Measurements from ENCODE around the gene CAMKV.

Gene CAMKV

DNA sequence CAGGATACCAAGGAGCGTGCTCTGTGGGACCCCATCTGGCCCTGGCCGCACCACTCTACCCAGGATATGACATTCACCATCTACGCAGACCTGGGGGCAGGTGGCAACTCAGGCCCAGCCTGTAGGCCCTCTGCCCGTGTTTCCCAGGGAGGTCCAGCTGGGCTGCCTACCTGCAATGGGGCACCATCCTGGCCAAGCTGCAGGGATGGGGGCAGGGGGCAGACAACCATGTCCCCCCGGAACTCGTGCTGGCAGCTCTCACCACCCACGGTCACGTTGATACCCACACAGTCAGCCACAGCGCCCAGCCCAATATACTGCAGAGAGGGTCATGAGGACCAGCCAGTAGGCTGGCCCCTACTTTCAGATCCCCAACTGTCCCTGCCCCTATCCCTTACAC lies 26.1 kb upstream of the CAMKV start:
- no peak for DNase-seq

DNA sequence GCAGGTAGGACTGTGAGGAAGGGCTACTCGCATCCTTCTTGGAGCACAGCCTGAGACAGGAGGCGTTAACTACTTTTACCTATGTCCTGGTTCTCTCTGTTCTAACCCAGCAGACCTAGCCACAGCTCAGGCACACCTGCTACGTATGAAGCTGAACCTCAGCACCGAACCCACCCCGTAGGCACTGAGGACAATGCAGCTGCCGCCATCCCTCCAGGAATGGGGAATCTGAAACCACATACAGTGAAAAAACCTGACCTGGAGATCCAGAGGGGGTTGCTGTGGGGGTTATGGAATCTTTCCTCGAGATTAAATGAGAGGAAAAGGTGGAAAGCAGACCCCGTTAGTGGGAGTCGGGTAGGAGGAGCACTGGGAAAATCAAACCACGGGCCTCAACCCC lies 19.6 kb upstream of the CAMKV start:
- no peak for DNase-seq

DNA sequence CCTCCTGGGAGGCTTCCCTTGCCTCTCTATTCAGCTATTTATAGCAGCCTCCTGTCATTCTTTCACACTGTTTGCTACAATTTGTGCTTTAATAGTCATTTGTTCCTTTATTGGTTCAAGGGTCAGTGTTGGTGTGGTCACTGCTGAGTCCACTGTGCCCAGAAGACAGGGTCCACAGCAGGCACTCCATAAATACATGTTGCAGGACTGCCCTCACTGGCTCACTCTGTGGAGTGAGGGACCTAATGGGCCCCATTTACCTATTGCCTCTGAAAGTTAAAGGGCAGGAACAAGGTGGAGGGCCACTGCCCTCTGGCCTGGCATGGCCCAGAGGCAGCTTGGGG lies 17.2 kb upstream of the CAMKV start:
- no peak for DNase-seq

DNA sequence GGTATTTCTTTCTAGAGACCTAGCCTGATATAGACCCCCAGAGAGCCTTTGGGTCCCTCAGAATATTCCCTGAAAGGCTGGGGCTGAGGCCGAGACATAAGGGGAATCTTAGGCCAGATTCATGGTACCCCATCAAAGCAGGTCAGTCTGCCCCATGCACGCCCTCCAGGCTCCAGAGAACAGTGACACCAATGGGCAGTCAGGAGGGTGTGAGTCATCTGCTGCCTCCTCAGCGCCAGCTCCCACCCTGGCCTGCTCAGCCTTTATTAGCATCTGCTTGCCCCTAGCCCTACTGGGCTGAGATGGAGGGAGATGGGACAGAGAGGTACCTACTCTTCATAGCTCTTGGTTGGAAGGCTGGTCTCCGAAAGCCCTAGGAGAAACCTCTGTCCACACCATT lies 14.3 kb upstream of the CAMKV start:
- DNase-seq: no peak

DNA sequence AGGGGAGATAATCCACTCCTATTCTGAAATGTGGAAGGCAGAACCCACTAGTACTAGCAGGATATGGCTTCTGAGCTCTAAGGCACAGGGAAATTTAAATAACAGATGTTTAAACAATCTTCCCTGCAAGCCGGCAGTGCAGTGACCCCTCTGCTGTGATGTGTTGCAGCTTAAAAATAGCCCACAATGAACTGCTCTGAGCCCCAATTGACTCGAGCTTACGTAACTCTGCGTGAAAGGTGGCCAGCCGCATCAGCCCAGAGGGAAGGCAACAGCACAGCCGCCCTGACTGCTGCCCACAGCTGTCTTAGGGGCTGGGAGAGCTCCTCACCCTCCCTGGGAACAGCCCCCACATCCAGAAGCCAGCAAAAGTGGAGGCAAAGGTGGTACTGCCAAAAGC lies 12.5 kb upstream of the CAMKV start:
- no peak for DNase-seq

DNA sequence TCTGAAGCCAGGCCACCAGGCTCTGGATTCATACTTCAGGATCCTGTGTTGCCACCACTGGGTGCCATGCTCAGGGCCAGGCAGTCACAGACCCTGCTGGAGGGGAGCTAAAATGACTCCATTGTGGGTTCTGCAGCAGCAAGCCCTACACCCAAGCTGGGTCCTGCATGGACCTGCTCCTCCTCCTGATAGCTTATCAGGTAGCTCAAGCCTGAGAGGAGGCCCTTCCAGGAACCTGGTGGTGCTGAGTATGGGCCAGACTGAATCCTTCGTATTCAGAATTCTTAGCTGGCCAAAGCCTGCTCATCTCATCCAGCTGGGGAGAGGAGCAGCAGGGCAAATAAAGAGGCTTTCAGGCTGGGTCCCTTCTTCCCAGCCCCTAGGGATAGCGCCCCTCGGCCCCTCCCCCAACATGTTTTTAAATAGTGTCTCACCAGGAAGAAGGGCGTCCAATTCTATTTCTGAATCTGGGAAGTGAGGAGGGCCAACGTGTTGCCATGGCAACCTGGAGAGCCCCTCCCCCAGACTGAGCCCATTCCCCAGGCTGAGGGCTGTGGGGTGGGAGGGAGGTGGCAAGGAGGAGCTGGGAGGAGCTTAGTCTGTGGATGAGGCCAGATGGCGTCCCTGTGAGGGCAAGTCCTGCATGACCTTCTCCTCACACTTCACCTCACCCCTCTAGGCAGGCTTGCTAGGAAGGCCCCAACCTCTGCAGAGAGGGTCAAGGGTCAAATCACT lies 11.0 kb upstream of the CAMKV start:
- no peak for DNase-seq

GRCh38 chr3:49879721-49880120 lies 10.0 kb upstream of the CAMKV start:
- no peak for DNase-seq

- DNase-seq: no peak
These were observed 9.0 kb upstream of the CAMKV start for GRCh38 chr3:49878686-49879085.

DNA sequence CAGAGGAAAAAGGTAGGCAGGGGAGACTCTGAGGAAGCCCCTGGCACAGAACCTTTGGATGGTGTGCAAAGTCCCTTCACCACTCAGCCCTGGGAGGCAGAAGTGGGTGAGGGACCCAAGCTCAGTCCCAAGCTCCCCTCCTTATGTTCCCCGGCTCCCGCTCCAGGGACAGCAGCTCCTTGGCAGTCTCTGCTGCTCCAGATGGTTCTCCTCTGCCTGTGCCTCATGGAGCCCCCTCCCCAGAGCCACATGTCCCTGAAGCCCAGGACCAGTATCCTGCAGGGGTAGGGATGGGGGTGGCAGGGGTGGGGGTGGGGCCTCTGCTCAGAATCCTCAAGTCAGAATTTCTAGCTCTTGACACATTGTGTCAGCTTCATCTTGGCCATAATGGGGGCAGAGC lies 8.0 kb upstream of the CAMKV start:
- no peak for DNase-seq

DNA sequence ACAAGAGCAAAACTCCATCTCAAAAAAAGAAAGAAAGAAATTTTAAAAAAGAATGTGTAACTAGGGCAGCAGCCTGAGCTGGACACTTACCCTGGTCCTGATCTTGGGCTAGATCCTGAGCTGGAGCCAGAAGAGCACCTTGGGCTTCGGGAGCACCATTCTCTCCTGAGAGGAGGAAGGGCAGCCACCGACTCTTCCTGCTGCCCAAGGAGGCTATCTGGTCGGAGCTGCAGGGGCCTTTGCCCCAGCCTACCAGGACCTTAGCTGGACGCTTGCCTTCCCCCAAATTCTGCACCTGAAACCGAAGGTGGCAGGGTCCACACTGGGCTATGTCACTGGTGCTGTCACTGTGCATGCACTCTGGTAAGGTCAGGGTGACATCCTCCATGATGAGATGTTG lies 6.9 kb upstream of the CAMKV start:
- no peak for DNase-seq

- DNase-seq: no peak
These were observed 3.9 kb upstream of the CAMKV start for GRCh38 chr3:49873623-49874022.

GRCh38 chr3:49872801-49873281 lies 3.1 kb upstream of the CAMKV start:
- DNase-seq: peak; percentile 26

DNA sequence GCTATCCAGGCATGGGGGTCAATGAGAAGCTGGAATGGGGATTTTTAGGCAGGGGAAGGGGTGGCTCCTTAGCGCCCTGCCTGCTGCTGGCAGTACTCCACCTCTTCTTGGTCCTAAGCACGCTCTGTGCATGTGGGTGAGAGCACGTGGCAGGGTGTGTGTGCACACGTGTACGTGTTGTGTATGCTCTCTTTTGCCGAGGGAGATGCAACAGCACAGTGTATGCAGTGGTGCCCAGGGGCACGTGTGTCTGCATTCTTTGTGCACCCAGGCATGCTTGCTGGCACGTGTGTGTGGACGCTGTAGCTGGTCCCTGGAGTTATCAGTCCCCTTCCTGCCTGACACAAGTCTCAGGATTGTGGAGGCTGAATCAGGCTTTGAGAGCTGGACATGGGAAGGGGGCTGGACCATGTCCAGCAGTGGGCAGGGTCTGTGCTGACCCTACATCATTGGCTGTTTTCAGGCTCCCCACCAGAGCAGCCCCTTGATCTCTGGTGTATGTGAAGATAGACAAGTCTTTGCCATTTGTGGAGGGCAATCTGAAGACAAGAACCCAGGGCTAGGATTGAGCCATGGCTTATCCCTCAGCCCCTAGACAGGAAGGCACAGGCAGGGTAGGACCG lies 1.9 kb upstream of the CAMKV start:
- DNase-seq: no peak

DNA sequence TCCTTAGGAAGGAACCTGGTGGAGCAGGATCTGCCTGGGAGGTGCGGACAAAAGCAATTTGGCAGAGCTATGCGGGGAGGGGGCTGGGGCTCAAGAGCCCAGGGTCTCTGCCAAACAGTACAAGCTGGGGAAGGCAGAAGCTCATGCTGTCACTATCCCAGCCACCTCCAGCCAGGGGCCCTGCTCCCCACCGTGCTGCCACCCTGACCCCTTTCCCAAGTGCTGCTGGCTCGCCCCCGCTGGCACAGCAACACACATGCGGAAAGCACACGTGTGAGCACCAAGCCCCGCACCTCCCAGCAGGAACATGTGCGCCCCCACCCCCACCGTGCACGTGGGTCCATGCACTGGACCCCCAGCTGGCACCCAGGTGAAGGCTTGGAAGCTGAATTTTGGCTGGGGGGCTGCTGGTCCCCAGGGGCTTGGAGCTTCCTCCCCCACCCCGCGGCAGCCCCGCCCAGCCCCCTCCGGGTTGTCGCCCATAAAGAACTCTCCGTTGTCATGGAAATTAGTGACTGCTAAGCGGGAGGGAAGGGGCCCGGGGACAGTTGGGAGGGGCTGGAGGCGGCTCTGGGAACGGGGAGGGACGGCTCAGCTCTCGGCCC lies 742 bp downstream of the CAMKV start:
- DNase-seq: no peak

DNA sequence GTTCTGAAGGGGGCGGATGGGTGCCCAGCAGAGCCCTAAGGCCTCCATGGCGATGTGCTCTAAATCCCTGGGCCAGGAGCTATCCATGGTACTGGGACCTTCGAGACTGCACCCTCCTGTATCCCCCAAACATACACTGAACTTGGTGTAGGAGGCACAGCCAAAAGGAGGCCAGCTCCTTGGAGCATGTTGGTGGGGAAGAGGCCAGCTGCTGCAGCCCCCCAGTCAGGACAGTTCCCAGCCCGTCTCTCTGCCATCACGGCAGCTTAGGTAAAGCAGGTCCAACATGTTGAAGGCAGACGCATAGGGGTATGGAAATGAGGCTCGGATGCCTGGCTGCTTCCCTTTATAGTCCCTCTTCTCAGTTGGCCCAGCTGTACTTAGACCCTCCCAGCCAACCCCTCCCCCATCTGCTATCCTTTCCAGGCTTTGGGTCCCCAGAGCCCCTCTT lies 1.8 kb downstream of the CAMKV start:
- DNase-seq: no peak

DNA sequence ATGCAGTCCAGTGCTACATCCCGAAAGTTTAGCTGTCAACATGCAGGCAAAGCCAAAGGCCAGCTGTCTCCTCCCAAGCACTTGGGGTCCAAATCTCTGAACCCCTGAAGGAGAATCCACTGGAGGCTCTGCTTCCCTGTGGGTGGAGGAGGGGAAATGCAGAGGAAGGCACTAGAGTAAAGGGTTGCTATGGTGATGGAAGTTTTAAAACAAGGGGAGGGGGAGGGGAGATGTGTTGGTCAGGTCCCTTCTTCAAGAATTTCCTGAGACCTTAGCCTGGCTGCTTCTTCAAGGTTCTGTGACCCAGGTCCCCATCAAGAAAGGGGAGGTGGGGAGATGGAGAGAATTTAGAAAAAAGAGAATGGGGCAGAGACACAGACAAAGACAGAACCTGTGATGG lies 2.3 kb downstream of the CAMKV start:
- DNase-seq: no peak

DNA sequence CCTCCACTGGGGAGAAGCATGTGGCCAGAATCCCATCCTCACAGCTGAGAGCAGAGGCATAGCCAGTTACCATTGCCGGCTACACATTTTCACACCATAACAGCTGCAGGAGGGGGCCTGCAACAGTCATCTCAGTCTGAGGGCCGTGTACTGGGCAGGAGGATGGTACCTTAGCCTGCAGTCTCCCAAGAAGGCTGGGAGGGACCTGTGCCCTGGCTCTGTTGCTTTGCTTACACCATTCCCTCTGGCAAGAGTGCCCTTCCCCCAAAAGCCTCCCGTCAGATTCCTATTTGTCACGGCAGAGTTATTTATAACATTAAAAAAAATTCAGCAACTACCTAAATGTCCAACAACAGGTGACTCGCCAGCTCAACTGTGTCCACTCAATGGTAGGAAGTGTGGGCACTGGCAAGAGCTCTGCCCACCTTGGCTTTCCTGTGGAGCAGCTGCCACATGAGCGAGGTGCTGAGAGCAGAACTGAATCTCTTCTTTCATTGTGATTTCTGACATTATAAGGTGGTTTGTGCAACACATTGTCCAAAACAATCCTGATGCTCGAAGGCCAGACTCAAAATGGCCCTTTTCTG lies 4.4 kb downstream of the CAMKV start:
- DNase-seq: no peak

GRCh38 chr3:49864505-49864904 lies 5.2 kb downstream of the CAMKV start:
- DNase-seq: no peak

DNA sequence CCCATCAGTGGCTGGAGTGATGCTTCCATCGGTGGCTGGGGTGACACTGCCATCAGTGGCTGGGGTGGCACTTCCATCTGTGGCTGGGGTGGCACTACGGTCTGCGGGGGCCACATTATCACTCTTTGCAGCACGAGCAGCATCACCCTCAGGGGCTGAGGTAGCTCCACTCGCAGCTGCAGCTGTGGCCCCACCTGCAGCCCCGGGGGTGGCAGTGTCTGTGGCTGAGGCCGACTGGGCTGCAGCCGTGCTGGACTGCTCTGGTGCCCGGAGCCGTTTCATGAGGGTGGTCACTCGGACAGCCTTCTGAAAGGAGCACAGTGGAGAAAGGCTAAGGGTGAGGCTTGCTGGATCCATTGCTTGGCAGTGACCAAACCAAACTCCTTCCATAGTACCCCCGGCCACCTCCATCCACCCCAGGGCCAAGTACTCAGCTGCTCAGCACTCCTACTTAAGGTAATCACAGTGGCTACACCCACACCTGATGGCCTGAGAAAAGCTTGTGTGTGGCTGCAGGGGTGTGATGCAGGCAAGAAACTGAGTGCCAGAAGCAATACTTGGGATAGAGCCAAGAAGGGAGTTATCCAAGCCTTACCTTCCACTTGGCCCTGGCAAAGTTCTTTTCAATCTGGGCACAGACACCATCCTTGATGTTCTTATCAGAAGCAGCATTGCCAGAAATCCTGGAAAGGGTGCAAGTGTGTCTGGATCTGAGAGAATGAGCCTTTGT lies 10.0 kb downstream of the CAMKV start:
- no peak for DNase-seq

GRCh38 chr3:49856181-49857005 lies 13.3 kb downstream of the CAMKV start, which contains the start of gene TRAIP:
Gene TRAIP, minus strand, starts transcription at chr3:49856564. Its CDS starts 111 bp downstream, at chr3:49856453.
- DNase-seq: peak; percentile 95

GRCh38 chr3:49855662-49856061 lies 14.0 kb downstream of the CAMKV start:
- no peak for DNase-seq

DNA sequence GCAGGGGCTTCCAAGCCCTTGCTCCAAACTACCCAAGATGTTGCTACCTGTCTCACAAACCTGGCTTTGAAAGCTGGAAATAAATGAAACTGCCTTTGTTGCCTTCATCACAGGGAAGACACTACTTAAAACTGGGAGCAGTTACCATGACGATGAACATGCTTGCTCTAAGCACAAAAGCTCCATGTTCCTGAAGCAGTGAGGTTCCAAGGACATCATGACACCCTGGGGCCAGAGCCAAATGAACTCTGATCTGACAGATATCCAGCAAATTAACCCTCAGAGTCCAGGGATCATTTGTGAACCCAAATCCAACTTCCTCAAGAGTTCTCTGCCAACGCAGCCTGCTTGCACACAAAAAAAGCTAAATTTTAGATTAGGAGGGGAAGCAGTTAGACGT lies 24.0 kb downstream of the CAMKV start:
- DNase-seq: no peak

Data from activated CD8-positive, alpha-beta memory T cell treated with anti-CD3 and anti-CD28 coated beads, Interleukin-2, amount 50 U/mL, for 4 hours (primary cell).